Superior temporal gyrus (tissue), 1 donor: ENCODE measurements around the gene PLXNA4.

ENCODE experiments used
- DNase-seq: peaks from one replicate; pipeline ENCODE4 v3.0.0-alpha.2; 2016; ENCODE audit errors: extremely low spot score

The PLXNA4 gene

GRCh38 chr7:132263151-132263550 is 313.1 kb downstream of the PLXNA4 start:
- no peak for DNase-seq

- DNase-seq = no peak
These were observed 314.2 kb downstream of the PLXNA4 start for GRCh38 chr7:132262160-132262470.

GRCh38 chr7:132261327-132262159 is 314.7 kb downstream of the PLXNA4 start:
- no peak for DNase-seq

GRCh38 chr7:132258231-132258630 is 318.0 kb downstream of the PLXNA4 start:
- DNase-seq = no peak

- DNase-seq = no peak
These were observed 319.0 kb downstream of the PLXNA4 start for GRCh38 chr7:132257253-132257652.

GRCh38 chr7:132256721-132257212 is 319.5 kb downstream of the PLXNA4 start:
- DNase-seq = no peak

GRCh38 chr7:132255898-132256297 is 320.4 kb downstream of the PLXNA4 start:
- no peak for DNase-seq

GRCh38 chr7:132255115-132255797 is 321.0 kb downstream of the PLXNA4 start:
- no peak for DNase-seq

GRCh38 chr7:132254455-132254854 is 321.8 kb downstream of the PLXNA4 start:
- DNase-seq = no peak

- DNase-seq = no peak
These were observed 323.5 kb downstream of the PLXNA4 start for GRCh38 chr7:132252793-132253100.

- peak; percentile 77 for DNase-seq
These were observed 325.0 kb downstream of the PLXNA4 start for GRCh38 chr7:132251327-132251659.

GRCh38 chr7:132250480-132251326 is 325.6 kb downstream of the PLXNA4 start:
- no peak for DNase-seq

- DNase-seq = no peak
These were observed 326.9 kb downstream of the PLXNA4 start for GRCh38 chr7:132249256-132249971.

- no peak for DNase-seq
These were observed 327.4 kb downstream of the PLXNA4 start for GRCh38 chr7:132248841-132249240.

- no peak for DNase-seq
These were observed 328.2 kb downstream of the PLXNA4 start for GRCh38 chr7:132247995-132248618.

GRCh38 chr7:132246591-132246990 is 329.7 kb downstream of the PLXNA4 start:
- DNase-seq = no peak

GRCh38 chr7:132245539-132245938 is 330.7 kb downstream of the PLXNA4 start:
- no peak for DNase-seq

- DNase-seq = no peak
These were observed 331.3 kb downstream of the PLXNA4 start for GRCh38 chr7:132244903-132245480.

- DNase-seq = no peak
These were observed 332.8 kb downstream of the PLXNA4 start for GRCh38 chr7:132243463-132243862.

- DNase-seq = no peak
These were observed 333.2 kb downstream of the PLXNA4 start for GRCh38 chr7:132243051-132243450.

- no peak for DNase-seq
These were observed 334.0 kb downstream of the PLXNA4 start for GRCh38 chr7:132242192-132242812.
